ENCODE measurements around the gene MRPS7. TPM values are rescaled to one million over a fixed set of nuclear protein-coding genes. Genes with fewer than 3 reads are reported as not detected.
A peak's percentile ranks its signal among the peaks of the same experiment; 100 is the strongest.

MRPS7 gene
- total and polyA plus RNA-seq, 9 of the 15 experiments (the other 6 are each of a cell fraction or from before 2014, with no cell fraction given): 107 to 244 (median 132) TPM

DNA sequence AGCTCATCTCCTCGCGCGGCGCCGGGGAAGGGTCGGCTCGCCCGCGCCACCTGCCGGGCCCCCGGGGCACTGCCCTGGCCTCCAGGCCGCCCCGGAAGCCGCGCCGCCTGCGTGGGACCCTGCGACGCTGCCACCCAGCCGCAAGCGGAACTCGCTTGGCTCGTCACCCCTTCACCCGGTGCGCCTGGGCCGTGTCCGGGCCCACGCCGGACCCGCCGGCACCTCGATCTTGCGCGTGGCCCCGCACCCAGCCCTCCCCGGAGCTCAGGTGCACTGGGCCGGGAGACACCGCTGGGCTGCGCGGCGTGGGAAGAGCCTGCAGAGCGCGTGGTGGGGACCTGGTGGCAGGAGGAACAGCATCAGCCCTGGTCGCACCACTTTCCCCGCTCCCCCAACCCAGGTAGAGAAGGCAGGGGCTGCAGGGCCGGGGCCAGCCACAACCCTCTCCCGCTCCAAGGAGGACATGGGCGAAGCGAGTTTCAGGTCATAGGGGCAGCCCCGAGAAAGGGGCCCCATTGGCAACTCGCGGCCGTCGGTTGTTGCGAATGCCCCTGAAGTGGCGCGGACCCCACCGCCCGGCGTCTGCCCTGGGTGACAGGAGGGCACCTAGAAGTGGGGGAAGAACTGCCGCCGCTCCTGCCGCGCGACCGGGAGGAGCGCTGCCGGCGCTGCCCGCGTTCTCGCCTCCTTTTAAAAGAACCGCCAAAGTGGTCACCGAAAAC, 9.7 kb downstream of the MRPS7 start (continued):
- TF ChIP-seq, protein P1, sequence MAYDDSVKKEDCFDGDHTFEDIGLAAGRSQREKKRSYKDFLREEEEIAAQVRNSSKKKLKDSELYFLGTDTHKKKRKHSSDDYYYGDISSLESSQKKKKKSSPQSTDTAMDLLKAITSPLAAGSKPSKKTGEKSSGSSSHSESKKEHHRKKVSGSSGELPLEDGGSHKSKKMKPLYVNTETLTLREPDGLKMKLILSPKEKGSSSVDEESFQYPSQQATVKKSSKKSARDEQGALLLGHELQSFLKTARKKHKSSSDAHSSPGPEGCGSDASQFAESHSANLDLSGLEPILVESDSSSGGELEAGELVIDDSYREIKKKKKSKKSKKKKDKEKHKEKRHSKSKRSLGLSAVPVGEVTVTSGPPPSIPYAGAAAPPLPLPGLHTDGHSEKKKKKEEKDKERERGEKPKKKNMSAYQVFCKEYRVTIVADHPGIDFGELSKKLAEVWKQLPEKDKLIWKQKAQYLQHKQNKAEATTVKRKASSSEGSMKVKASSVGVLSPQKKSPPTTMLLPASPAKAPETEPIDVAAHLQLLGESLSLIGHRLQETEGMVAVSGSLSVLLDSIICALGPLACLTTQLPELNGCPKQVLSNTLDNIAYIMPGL (CRISPR knock-in tag; IDR thresholded peaks at IDR 0.05): peak; percentile 94
- TF ChIP-seq, protein P2, sequence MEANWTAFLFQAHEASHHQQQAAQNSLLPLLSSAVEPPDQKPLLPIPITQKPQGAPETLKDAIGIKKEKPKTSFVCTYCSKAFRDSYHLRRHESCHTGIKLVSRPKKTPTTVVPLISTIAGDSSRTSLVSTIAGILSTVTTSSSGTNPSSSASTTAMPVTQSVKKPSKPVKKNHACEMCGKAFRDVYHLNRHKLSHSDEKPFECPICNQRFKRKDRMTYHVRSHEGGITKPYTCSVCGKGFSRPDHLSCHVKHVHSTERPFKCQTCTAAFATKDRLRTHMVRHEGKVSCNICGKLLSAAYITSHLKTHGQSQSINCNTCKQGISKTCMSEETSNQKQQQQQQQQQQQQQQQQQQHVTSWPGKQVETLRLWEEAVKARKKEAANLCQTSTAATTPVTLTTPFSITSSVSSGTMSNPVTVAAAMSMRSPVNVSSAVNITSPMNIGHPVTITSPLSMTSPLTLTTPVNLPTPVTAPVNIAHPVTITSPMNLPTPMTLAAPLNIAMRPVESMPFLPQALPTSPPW (CRISPR knock-in tag; IDR thresholded peaks at IDR 0.05): no peak; the same call in none of the 2 replicates
- TF ChIP-seq PCBP2 (IDR thresholded peaks at IDR 0.05; ENCODE audit: low read depth, low read length, poor library complexity, severe bottlenecking) (no peak), SIN3B (IDR thresholded peaks at IDR 0.05; ENCODE audit: low read depth) (peak; percentile 88), NFIC (IDR thresholded peaks at IDR 0.05) (no peak; the same call in 1 of the 2 replicates), ETV1 (tag; conservative IDR thresholded peaks at IDR 0.05; ENCODE audit: low read depth) (peak; percentile 37), ZC3H11A (IDR thresholded peaks at IDR 0.05; ENCODE audit: low read depth, low read length) (no peak), ILF3 (IDR thresholded peaks at IDR 0.05; ENCODE audit: borderline replicate concordance) (no peak), ZSCAN29 (IDR thresholded peaks at IDR 0.05) (no peak), STAG1 (CRISPR knock-in tag; IDR thresholded peaks at IDR 0.05; ENCODE audit: borderline replicate concordance) (no peak), ARHGAP35 (IDR thresholded peaks at IDR 0.05; ENCODE audit: partially characterized antibody) (no peak), MTA1 (IDR thresholded peaks at IDR 0.05; ENCODE audit: borderline replicate concordance) (peak; percentile 52; the same call in 1 of the 2 replicates)
- TF ChIP-seq, protein P3, sequence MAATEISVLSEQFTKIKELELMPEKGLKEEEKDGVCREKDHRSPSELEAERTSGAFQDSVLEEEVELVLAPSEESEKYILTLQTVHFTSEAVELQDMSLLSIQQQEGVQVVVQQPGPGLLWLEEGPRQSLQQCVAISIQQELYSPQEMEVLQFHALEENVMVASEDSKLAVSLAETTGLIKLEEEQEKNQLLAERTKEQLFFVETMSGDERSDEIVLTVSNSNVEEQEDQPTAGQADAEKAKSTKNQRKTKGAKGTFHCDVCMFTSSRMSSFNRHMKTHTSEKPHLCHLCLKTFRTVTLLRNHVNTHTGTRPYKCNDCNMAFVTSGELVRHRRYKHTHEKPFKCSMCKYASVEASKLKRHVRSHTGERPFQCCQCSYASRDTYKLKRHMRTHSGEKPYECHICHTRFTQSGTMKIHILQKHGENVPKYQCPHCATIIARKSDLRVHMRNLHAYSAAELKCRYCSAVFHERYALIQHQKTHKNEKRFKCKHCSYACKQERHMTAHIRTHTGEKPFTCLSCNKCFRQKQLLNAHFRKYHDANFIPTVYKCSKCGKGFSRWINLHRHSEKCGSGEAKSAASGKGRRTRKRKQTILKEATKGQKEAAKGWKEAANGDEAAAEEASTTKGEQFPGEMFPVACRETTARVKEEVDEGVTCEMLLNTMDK (IDR thresholded peaks at IDR 0.05; ENCODE audit: borderline replicate concordance, insufficient read depth, low read depth, low read length, poor library complexity, severe bottlenecking): peak; percentile 88
- TF ChIP-seq, protein P4, sequence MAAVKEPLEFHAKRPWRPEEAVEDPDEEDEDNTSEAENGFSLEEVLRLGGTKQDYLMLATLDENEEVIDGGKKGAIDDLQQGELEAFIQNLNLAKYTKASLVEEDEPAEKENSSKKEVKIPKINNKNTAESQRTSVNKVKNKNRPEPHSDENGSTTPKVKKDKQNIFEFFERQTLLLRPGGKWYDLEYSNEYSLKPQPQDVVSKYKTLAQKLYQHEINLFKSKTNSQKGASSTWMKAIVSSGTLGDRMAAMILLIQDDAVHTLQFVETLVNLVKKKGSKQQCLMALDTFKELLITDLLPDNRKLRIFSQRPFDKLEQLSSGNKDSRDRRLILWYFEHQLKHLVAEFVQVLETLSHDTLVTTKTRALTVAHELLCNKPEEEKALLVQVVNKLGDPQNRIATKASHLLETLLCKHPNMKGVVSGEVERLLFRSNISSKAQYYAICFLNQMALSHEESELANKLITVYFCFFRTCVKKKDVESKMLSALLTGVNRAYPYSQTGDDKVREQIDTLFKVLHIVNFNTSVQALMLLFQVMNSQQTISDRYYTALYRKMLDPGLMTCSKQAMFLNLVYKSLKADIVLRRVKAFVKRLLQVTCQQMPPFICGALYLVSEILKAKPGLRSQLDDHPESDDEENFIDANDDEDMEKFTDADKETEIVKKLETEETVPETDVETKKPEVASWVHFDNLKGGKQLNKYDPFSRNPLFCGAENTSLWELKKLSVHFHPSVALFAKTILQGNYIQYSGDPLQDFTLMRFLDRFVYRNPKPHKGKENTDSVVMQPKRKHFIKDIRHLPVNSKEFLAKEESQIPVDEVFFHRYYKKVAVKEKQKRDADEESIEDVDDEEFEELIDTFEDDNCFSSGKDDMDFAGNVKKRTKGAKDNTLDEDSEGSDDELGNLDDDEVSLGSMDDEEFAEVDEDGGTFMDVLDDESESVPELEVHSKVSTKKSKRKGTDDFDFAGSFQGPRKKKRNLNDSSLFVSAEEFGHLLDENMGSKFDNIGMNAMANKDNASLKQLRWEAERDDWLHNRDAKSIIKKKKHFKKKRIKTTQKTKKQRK (IDR thresholded peaks at IDR 0.05; ENCODE audit: borderline replicate concordance, low read depth, low read length): no peak
- TF ChIP-seq, protein P5, sequence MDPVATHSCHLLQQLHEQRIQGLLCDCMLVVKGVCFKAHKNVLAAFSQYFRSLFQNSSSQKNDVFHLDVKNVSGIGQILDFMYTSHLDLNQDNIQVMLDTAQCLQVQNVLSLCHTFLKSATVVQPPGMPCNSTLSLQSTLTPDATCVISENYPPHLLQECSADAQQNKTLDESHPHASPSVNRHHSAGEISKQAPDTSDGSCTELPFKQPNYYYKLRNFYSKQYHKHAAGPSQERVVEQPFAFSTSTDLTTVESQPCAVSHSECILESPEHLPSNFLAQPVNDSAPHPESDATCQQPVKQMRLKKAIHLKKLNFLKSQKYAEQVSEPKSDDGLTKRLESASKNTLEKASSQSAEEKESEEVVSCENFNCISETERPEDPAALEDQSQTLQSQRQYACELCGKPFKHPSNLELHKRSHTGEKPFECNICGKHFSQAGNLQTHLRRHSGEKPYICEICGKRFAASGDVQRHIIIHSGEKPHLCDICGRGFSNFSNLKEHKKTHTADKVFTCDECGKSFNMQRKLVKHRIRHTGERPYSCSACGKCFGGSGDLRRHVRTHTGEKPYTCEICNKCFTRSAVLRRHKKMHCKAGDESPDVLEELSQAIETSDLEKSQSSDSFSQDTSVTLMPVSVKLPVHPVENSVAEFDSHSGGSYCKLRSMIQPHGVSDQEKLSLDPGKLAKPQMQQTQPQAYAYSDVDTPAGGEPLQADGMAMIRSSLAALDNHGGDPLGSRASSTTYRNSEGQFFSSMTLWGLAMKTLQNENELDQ (CRISPR knock-in tag; IDR thresholded peaks at IDR 0.05; ENCODE audit: borderline replicate concordance): no peak

Measured in K562 (cell line).